ENCODE measurements around the gene SNAI3. TPM values are rescaled to one million over a fixed set of nuclear protein-coding genes. Genes with fewer than 3 reads are reported as not detected.

Gene SNAI3
- total RNA-seq, 2 donors from 2014 or later, result 0.27 TPM; not detected in 1

DNA sequence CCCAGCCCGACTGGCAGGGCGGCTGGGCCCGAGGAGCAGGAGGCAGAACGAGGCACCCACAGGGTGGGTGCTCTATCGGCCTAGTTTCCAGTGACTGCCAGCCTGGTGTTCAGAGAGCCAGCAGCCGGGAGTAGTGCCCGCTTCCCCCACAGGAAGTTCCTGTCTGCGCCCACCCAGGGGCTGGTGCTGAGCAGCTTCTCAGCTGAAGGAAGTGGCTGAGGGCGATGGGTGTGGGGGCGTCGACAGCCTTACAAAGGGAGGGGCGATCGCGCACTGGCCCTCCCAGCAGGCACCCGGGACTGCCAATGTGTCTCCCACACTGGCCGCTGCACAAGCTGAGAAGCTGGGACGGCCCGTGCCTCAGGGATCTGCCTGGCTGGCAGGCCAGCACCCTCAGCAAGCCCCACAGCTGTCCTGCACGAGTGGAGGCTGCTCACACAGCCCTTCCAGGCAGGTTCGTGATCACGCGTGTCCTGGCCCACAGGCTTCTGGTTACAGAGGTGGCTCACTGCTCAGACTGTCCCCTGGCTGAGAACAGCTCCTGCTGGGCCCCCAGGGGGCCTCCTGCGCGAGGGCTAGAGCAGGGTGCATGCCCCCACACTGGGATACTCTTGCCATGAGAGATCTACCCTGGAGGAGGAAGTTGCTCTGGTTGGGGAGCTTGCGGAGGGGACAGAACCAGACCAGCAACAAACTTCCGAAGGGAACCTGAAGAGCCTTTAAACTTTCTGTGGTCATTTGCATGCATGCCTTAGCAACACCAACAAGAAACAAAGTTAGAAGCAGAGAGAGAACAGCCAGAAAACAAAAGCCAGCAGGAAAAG is 17.4 kb upstream of the SNAI3 start:
- Histone ChIP-seq H3K4me3 (peak overlapping the region; percentile 99), H3K27ac (peak overlapping the region in 1 of 2 donors; percentile 41), H3K27me3 (replicated peaks; ENCODE audit: insufficient read depth) (no peaks in the 10 kb centered on the region), H3K9me3 (no peaks in the 10 kb centered on the region), H3K4me1 (ENCODE audit: control insufficient read depth in 1 of 2, low read depth in 2 of 2) (peaks cover 24 to 35% of the 10 kb centered on the region in 2 donors), H3K36me3 (peaks cover 2% of the 10 kb centered on the region)
- TF ChIP-seq, protein P1, sequence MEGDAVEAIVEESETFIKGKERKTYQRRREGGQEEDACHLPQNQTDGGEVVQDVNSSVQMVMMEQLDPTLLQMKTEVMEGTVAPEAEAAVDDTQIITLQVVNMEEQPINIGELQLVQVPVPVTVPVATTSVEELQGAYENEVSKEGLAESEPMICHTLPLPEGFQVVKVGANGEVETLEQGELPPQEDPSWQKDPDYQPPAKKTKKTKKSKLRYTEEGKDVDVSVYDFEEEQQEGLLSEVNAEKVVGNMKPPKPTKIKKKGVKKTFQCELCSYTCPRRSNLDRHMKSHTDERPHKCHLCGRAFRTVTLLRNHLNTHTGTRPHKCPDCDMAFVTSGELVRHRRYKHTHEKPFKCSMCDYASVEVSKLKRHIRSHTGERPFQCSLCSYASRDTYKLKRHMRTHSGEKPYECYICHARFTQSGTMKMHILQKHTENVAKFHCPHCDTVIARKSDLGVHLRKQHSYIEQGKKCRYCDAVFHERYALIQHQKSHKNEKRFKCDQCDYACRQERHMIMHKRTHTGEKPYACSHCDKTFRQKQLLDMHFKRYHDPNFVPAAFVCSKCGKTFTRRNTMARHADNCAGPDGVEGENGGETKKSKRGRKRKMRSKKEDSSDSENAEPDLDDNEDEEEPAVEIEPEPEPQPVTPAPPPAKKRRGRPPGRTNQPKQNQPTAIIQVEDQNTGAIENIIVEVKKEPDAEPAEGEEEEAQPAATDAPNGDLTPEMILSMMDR (IDR thresholded peaks at IDR 0.05), result no peak
- ATAC-seq (ENCODE audit: insufficient number of reproducible peaks, low FRiP score, low read depth) (no peak), DNase-seq (ENCODE audit: low spot score) (no peak)

DNA sequence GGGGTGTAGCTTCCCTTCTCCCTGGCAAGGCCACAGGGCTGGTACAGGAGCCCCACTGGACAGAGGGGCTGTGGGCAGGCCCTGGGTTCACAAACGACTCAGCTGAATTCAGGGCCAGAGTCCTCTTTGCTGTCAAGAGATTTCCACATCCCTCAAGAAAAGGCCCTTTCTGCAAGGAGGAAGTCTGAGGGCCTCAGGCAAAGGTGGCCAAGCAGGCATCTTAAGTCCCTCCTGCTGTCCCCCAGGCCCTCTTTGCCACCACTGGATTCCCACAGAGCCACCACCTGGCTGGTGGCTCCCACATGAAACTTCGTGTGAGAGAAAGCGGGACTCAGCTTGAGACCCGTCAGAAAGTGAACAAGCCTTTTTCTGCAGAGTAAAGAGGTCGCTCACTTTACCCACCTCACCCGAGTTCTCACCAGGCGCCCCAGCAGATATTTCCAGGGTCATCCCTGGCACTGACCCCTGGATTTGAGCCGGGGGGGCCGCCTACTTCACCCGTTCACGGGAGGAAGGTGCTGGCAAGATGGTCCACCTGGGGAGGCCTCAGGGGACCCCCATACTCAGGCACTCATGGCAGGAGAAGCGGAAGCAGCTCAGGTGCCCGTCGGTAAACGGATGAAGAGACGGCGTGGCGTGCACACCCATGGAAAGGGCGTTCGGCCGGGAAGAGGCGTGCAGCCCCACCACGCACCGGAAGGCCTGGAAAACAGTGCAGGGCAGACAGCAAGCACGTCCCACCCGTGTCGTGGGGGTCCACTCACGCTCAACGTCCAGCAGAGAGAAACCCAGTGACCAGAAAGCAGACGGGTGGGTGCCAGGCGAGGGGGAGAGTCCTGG is 16.3 kb upstream of the SNAI3 start:
- Histone ChIP-seq H3K4me3 (peak overlapping the region; percentile 99), H3K4me1 (ENCODE audit: control insufficient read depth in 1 of 2, low read depth in 2 of 2) (peaks cover 24 to 33% of the 10 kb centered on the region in 2 donors), H3K27ac (peak overlapping the region in 1 of 2 donors; percentile 41), H3K9me3 (no peaks in the 10 kb centered on the region), H3K36me3 (peaks cover 11% of the 10 kb centered on the region), H3K27me3 (replicated peaks; ENCODE audit: insufficient read depth) (no peaks in the 10 kb centered on the region)
- no peak for ATAC-seq (ENCODE audit: insufficient number of reproducible peaks, low FRiP score, low read depth)
- no peak for DNase-seq (ENCODE audit: low spot score)
- TF ChIP-seq, protein P1 (IDR thresholded peaks at IDR 0.05), result no peak

DNA sequence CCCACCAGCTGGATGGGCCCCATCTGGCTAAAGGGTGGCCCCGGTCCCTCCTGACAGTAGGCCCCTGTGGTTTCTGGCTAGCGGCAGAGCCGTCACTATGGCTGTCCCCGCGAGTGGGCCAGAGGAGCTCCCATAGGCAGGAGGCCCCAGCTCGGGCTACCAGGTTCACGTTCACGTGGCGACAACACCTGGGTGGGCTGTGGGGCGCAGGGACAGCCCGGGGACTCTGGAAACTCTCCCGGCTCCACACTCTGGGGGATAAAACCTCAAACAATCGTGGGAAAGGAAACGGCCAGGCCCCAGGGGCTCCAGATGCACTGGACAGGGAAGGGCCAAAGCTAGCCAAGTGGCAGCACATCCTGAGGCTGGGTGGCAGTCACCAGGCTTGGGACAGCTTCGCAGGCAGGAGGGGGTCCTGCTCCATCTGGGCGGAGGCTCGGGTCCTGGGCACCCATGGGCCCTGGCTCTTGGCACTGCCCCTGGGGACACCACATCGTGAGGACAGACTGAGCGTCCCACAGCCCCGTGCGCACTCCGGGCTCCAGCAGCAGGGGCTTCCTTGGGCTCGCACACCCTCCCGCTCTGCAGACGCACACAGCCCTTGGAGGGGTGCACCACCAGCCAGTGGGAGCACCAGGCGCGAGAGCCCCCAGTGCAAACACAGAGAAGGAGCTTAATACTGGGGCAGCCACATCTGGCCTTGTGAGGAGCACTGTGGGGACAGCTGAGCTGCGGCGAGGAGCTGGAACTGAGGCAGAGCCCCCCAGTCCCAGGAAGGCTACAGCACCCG is 15.5 kb upstream of the SNAI3 start:
- peak overlapping the region; percentile 39 for H3K4me3 ChIP-seq
- no peaks in the 10 kb centered on the region for H3K9me3 ChIP-seq
- no peaks in the 10 kb centered on the region for H3K27me3 ChIP-seq (replicated peaks; ENCODE audit: insufficient read depth)
- no peak for ATAC-seq (ENCODE audit: insufficient number of reproducible peaks, low FRiP score, low read depth)
- no peak for DNase-seq (ENCODE audit: low spot score)
- peaks cover 14% of the 10 kb centered on the region for H3K36me3 ChIP-seq
- TF ChIP-seq, protein P1 (IDR thresholded peaks at IDR 0.05), result no peak
- H3K4me1 ChIP-seq (ENCODE audit: control insufficient read depth in 1 of 2, low read depth in 2 of 2), result peaks cover 17 to 25% of the 10 kb centered on the region in 2 donors
- H3K27ac ChIP-seq, result no peak overlapping the region

DNA sequence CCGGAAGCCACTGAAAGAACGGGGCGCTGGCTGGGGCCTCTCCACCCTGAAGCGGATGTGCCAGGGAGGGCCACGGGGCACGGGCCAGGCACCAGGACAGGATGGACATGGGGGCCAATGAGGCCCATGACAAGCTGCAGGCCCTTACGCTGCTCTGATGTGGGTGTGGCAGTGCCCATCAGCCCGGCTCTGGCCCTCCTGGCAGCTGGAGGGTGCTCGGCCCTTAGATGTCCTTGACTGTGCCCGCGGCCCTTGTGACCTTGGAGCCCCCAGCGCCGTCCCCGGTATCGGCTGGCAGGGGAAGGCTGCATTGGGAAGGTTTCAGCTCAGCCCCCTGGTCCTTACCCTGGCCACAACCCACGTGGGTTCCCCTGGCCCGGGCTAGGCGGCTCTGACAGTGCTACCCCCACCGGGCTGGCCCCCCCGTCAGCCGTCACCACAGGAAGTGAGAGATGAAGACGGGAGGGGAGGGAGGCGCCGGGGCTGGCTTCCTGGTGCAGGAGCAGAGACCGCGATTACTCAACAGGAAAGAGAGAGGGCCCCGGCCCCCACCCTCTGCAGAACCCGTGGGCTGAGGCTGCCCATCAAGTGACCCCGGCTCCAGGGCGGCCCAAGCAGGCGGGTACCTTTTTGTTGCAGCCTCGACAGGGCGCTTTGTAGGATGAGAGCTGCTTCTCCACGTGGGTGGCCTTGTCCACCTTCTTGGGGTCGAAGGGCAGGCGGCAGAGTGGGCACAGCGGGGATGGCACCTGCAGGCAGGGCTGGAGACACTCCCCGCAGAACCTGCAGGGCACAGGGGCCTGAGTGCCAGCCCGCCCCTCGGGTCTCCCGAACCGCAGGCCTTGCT is 14.6 kb upstream of the SNAI3 start:
- Histone ChIP-seq H3K27me3 (replicated peaks; ENCODE audit: insufficient read depth) (no peaks in the 10 kb centered on the region), H3K4me1 (ENCODE audit: control insufficient read depth in 1 of 2, low read depth in 2 of 2) (peaks cover 17 to 22% of the 10 kb centered on the region in 2 donors), H3K36me3 (peaks cover 14% of the 10 kb centered on the region), H3K4me3 (peak overlapping the region; percentile 39), H3K27ac (no peak overlapping the region), H3K9me3 (no peaks in the 10 kb centered on the region)
- no peak for ATAC-seq (ENCODE audit: insufficient number of reproducible peaks, low FRiP score, low read depth)
- DNase-seq (ENCODE audit: low spot score), result peak; percentile 67
- TF ChIP-seq, protein P1 (IDR thresholded peaks at IDR 0.05), result no peak
